Chondrocyte (in vitro differentiated cells): ENCODE data around the gene MIPEP. TPM values are rescaled to one million over a fixed set of nuclear protein-coding genes. Genes with fewer than 3 reads are reported as not detected.

Experiments used
- DNase-seq: peaks from one replicate; pipeline ENCODE4 v3.0.0; 2021; ENCODE audit warnings: mixed read lengths, low spot score
- H3K27ac Mint-ChIP-seq: one replicate; pipeline ENCODE4 v1.8.0; 2021; ENCODE audit warnings: mild to moderate bottlenecking, moderate library complexity, mixed read lengths; ENCODE audit not compliant: unreplicated experiment
- H3K27me3 Mint-ChIP-seq: 2 replicates; pipeline ENCODE4 v1.8.0; 2021; ENCODE audit warnings: low read depth, mixed read lengths
- H3K36me3 Mint-ChIP-seq: 2 replicates; pipeline ENCODE4 v1.8.0; 2021; ENCODE audit warnings: low read depth, mixed read lengths
- H3K4me1 Mint-ChIP-seq: 2 replicates; pipeline ENCODE4 v1.8.0; 2021; ENCODE audit warnings: low read depth, mild to moderate bottlenecking, mixed read lengths
- H3K4me3 Mint-ChIP-seq: one replicate; pipeline ENCODE4 v1.8.0; 2021; ENCODE audit warnings: mild to moderate bottlenecking, moderate library complexity, mixed read lengths; ENCODE audit not compliant: unreplicated experiment
- H3K9me3 Mint-ChIP-seq: 2 replicates; pipeline ENCODE4 v1.8.0; 2021; ENCODE audit warnings: low read depth, mixed read lengths
- CTCF ChIP-seq: fragments of 200-600 bp; sonication (generic); IDR thresholded peaks from 2 replicates; pipeline ENCODE4 v1.5.0; 2021; ENCODE audit warnings: antibody characterized with exemption, mild to moderate bottlenecking, moderate library complexity
- total RNA-seq: library from RNA; stranded (reverse); gene quantifications from 3 replicates; pipeline ENCODE4 v1.2.1, GENCODE V29; 2021

Gene MIPEP
- total RNA-seq, 1 donor from 2014 or later = 14.4 TPM

DNA sequence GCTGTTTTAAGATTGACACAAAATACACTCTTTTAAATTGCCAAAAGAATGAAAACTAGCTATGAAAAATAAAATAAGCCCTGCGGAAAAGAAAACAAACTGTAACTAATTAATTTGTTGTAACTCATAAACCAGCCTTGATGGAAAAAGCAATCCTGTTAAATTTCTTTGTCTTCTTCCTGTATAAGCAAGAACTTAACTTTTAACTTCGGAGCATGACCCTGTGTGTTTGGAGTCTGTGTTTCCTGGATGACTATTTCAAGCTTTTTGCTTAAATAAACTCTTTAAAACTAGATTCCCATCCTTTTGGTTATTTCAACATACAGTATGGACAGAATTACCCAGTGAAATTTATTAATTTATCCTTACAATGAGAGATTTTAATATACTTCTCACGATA is 196.4 kb downstream of the MIPEP start:
- no peak for TF ChIP-seq CTCF
- peaks cover 2% of the 10 kb centered on the region for H3K27me3 Mint-ChIP-seq
- H3K27ac Mint-ChIP-seq = no peak overlapping the region
- DNase-seq = no peak
- H3K9me3 Mint-ChIP-seq = no peaks in the 10 kb centered on the region
- H3K4me3 Mint-ChIP-seq = no peak overlapping the region
- H3K36me3 Mint-ChIP-seq = no peaks in the 10 kb centered on the region
- peaks cover 14% of the 10 kb centered on the region for H3K4me1 Mint-ChIP-seq

- DNase-seq = no peak
- no peak for TF ChIP-seq CTCF
- H3K4me3 Mint-ChIP-seq = no peak overlapping the region
- H3K27ac Mint-ChIP-seq = no peak overlapping the region
- no peaks in the 10 kb centered on the region for H3K9me3 Mint-ChIP-seq
- H3K27me3 Mint-ChIP-seq = peaks cover 2% of the 10 kb centered on the region
- peaks cover 7% of the 10 kb centered on the region for H3K4me1 Mint-ChIP-seq
- H3K36me3 Mint-ChIP-seq = no peaks in the 10 kb centered on the region
Observed at GRCh38 chr13:23690668-23691067, 198.5 kb downstream of the MIPEP start.

GRCh38 chr13:23688336-23688735 is 200.9 kb downstream of the MIPEP start:
- H3K27me3 Mint-ChIP-seq = peaks cover 2% of the 10 kb centered on the region
- no peaks in the 10 kb centered on the region for H3K36me3 Mint-ChIP-seq
- H3K4me3 Mint-ChIP-seq = no peak overlapping the region
- DNase-seq = no peak
- no peak for TF ChIP-seq CTCF
- no peak overlapping the region for H3K27ac Mint-ChIP-seq
- H3K4me1 Mint-ChIP-seq = peaks cover 7% of the 10 kb centered on the region
- H3K9me3 Mint-ChIP-seq = peaks cover 7% of the 10 kb centered on the region

DNA sequence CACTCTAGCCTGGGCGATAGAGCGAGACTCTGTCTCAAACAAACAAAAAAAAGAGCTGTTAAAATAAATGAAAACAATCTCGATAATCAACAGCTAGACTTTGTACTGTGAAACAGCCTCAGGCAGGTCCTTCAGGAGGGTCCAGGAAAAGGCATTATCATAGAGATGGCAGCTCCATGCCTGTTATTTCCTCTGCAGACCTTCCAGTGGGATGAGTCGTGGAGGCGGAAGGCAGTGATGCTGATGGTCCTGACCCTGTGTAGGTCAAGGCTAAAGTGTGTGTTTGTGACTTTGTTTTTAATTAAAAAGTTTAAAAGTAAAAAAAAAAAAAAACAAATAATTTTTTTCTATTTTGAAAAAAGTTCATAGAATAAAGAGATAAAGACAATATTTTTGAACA is 201.6 kb downstream of the MIPEP start:
- Mint-ChIP-seq H3K4me1 (peaks cover 1% of the 10 kb centered on the region), H3K27me3 (peaks cover 2% of the 10 kb centered on the region), H3K36me3 (no peaks in the 10 kb centered on the region), H3K9me3 (peaks cover 7% of the 10 kb centered on the region), H3K27ac (no peak overlapping the region), H3K4me3 (no peak overlapping the region)
- no peak for TF ChIP-seq CTCF
- no peak for DNase-seq

- Mint-ChIP-seq H3K36me3 (no peaks in the 10 kb centered on the region), H3K4me1 (no peaks in the 10 kb centered on the region), H3K27ac (no peak overlapping the region), H3K27me3 (peaks cover 2% of the 10 kb centered on the region), H3K4me3 (no peak overlapping the region), H3K9me3 (peaks cover 7% of the 10 kb centered on the region)
- no peak for TF ChIP-seq CTCF
- DNase-seq = no peak
Observed at GRCh38 chr13:23686948-23687347, 202.3 kb downstream of the MIPEP start.
